HEK293 (cell line): ENCODE results near the gene NUDT13.

ENCODE experiments used
- GFI1B ChIP-seq: fragments of 450-650 bp; formaldehyde crosslinking; IDR thresholded peaks from 2 replicates; pipeline ENCODE4 v1.5.1; 2016; ENCODE audit warnings: missing biosample characterization, missing genetic modification characterization
- KLF9 ChIP-seq: fragments of 450-650 bp; formaldehyde crosslinking; IDR thresholded peaks from 2 replicates; pipeline ENCODE4 v1.5.1; 2016; ENCODE audit warnings: missing biosample characterization, missing genetic modification characterization, low read depth
- MYNN ChIP-seq: fragments of 450-650 bp; formaldehyde crosslinking; IDR thresholded peaks from 2 replicates; pipeline ENCODE4 v1.5.1; 2016; ENCODE audit warnings: missing biosample characterization, missing genetic modification characterization, borderline replicate concordance
- SCRT2 ChIP-seq: fragments of 450-650 bp; formaldehyde crosslinking; IDR thresholded peaks from 2 replicates; pipeline ENCODE4 v1.5.1; 2016; ENCODE audit warnings: missing biosample characterization, missing genetic modification characterization
- SP2 ChIP-seq: fragments of 450-650 bp; formaldehyde crosslinking; IDR thresholded peaks from 2 replicates; pipeline ENCODE4 v1.5.1; 2016; ENCODE audit warnings: missing biosample characterization, missing genetic modification characterization
- TRIM28 ChIP-seq: IDR thresholded peaks from 2 replicates; pipeline ENCODE4 v1.6.1; 2011; ENCODE audit warnings: low read length, control low read depth, borderline replicate concordance
- WT1 ChIP-seq: fragments of 450-650 bp; formaldehyde crosslinking; IDR thresholded peaks from 2 replicates; pipeline ENCODE4 v1.5.1; 2016; ENCODE audit warnings: missing biosample characterization, missing genetic modification characterization
- YY1 ChIP-seq: fragments of 450-650 bp; formaldehyde crosslinking; IDR thresholded peaks from 2 replicates; pipeline ENCODE4 v1.5.1; 2018; ENCODE audit warnings: missing biosample characterization, missing genetic modification characterization
- ZFHX2 ChIP-seq: fragments of 450-650 bp; formaldehyde crosslinking; conservative IDR thresholded peaks from 2 replicates; pipeline ENCODE4 v1.5.1; 2016; ENCODE audit warnings: missing biosample characterization, missing genetic modification characterization
- ZFP37 ChIP-seq: fragments of 450-650 bp; formaldehyde crosslinking; IDR thresholded peaks from 2 replicates; pipeline ENCODE4 v1.5.1; 2016; ENCODE audit warnings: missing biosample characterization, missing genetic modification characterization
- ZFP41 ChIP-seq: fragments of 450-650 bp; formaldehyde crosslinking; IDR thresholded peaks from 2 replicates; pipeline ENCODE4 v1.5.1; 2016; ENCODE audit warnings: missing biosample characterization, missing genetic modification characterization, borderline replicate concordance
- ZNF114 ChIP-seq: fragments of 450-650 bp; formaldehyde crosslinking; IDR thresholded peaks from 2 replicates; pipeline ENCODE4 v1.5.0; 2017; ENCODE audit warnings: missing biosample characterization, missing genetic modification characterization
- ZNF146 ChIP-seq: fragments of 450-650 bp; formaldehyde crosslinking; IDR thresholded peaks from 2 replicates; pipeline ENCODE4 v1.5.1; 2016; ENCODE audit warnings: missing biosample characterization, missing genetic modification characterization
- ZNF202 ChIP-seq: fragments of 450-650 bp; formaldehyde crosslinking; IDR thresholded peaks from 2 replicates; pipeline ENCODE4 v1.5.1; 2016; ENCODE audit warnings: missing biosample characterization, missing genetic modification characterization, borderline replicate concordance
- ZNF292 ChIP-seq: fragments of 450-650 bp; formaldehyde crosslinking; IDR thresholded peaks from 2 replicates; pipeline ENCODE4 v1.5.1; 2016; ENCODE audit warnings: low read depth, missing biosample characterization, missing genetic modification characterization, borderline replicate concordance
- ZNF394 ChIP-seq: fragments of 450-650 bp; formaldehyde crosslinking; IDR thresholded peaks from 2 replicates; pipeline ENCODE4 v1.5.1; 2016; ENCODE audit warnings: missing biosample characterization, missing genetic modification characterization, mild to moderate bottlenecking, moderate library complexity, borderline replicate concordance
- ZNF426 ChIP-seq: fragments of 450-650 bp; formaldehyde crosslinking; IDR thresholded peaks from 2 replicates; pipeline ENCODE4 v1.5.1; 2017; ENCODE audit warnings: missing biosample characterization, missing genetic modification characterization, mild to moderate bottlenecking, inconsistent platforms, moderate library complexity
- ZNF433 ChIP-seq: fragments of 450-650 bp; formaldehyde crosslinking; IDR thresholded peaks from 2 replicates; pipeline ENCODE4 v1.5.1; 2016; ENCODE audit warnings: missing biosample characterization, missing genetic modification characterization, low read depth
- ZNF48 ChIP-seq: fragments of 450-650 bp; formaldehyde crosslinking; IDR thresholded peaks from 2 replicates; pipeline ENCODE4 v1.5.1; 2016; ENCODE audit warnings: missing biosample characterization, missing genetic modification characterization
- ZNF558 ChIP-seq: fragments of 450-650 bp; formaldehyde crosslinking; IDR thresholded peaks from 2 replicates; pipeline ENCODE4 v1.5.1; 2016; ENCODE audit warnings: missing biosample characterization, missing genetic modification characterization
- ZNF560 ChIP-seq: fragments of 450-650 bp; formaldehyde crosslinking; IDR thresholded peaks from 2 replicates; pipeline ENCODE4 v1.5.1; 2017; ENCODE audit warnings: missing biosample characterization, missing genetic modification characterization, borderline replicate concordance
- ZNF621 ChIP-seq: fragments of 450-650 bp; formaldehyde crosslinking; IDR thresholded peaks from 2 replicates; pipeline ENCODE4 v1.5.1; 2017; ENCODE audit warnings: missing biosample characterization, missing genetic modification characterization
- ZNF629 ChIP-seq: fragments of 450-650 bp; formaldehyde crosslinking; IDR thresholded peaks from 2 replicates; pipeline ENCODE4 v1.5.1; 2017; ENCODE audit warnings: missing biosample characterization, missing genetic modification characterization
- ZNF677 ChIP-seq: fragments of 450-650 bp; IDR thresholded peaks from 2 replicates; pipeline ENCODE4 v1.5.0; 2018; ENCODE audit warnings: missing biosample characterization, mild to moderate bottlenecking, missing genetic modification characterization, moderate library complexity
- ZNF76 ChIP-seq: fragments of 450-650 bp; formaldehyde crosslinking; IDR thresholded peaks from 2 replicates; pipeline ENCODE4; 2016; ENCODE audit warnings: low read depth, missing biosample characterization, missing genetic modification characterization, borderline replicate concordance
- ZNF791 ChIP-seq: fragments of 450-650 bp; formaldehyde crosslinking; IDR thresholded peaks from 2 replicates; pipeline ENCODE4 v1.5.1; 2016; ENCODE audit warnings: missing biosample characterization, missing genetic modification characterization
- ZNF830 ChIP-seq: fragments of 450-650 bp; IDR thresholded peaks from 2 replicates; pipeline ENCODE4 v1.5.0; 2018; ENCODE audit warnings: missing biosample characterization, missing genetic modification characterization, low read depth, mild to moderate bottlenecking, moderate library complexity
- ZSCAN30 ChIP-seq: fragments of 450-650 bp; IDR thresholded peaks from 2 replicates; pipeline ENCODE4 v1.5.1; 2018; ENCODE audit warnings: missing biosample characterization, mild to moderate bottlenecking, missing genetic modification characterization, moderate library complexity
- TF ChIP-seq, protein P1 (sequence below): fragments of 450-650 bp; formaldehyde crosslinking; IDR thresholded peaks from 2 replicates; pipeline ENCODE4 v1.5.1; 2016; ENCODE audit warnings: missing biosample characterization, missing genetic modification characterization, low read depth
- TF ChIP-seq, protein P2 (sequence below): sonication (generic); formaldehyde crosslinking; IDR thresholded peaks from 2 replicates; pipeline ENCODE4 v1.8.1; 2022; ENCODE audit warnings: mild to moderate bottlenecking, moderate library complexity, missing genetic modification reagents
- TF ChIP-seq, protein P3 (sequence below): fragments of 450-650 bp; formaldehyde crosslinking; IDR thresholded peaks from 2 replicates; pipeline ENCODE4 v1.5.1; 2016; ENCODE audit warnings: missing biosample characterization, missing genetic modification characterization
- TF ChIP-seq, protein P4 (sequence below): fragments of 450-650 bp; formaldehyde crosslinking; IDR thresholded peaks from 2 replicates; pipeline ENCODE4 v1.5.1; 2016; ENCODE audit warnings: missing biosample characterization, missing genetic modification characterization
- TF ChIP-seq, protein P5 (sequence below): fragments of 450-650 bp; formaldehyde crosslinking; IDR thresholded peaks from 2 replicates; pipeline ENCODE4 v1.5.1; 2016; ENCODE audit warnings: missing biosample characterization, missing genetic modification characterization
- TF ChIP-seq, protein P6 (sequence below): fragments of 450-650 bp; formaldehyde crosslinking; IDR thresholded peaks from 2 replicates; pipeline ENCODE4 v1.5.1; 2016; ENCODE audit warnings: missing biosample characterization, missing genetic modification characterization

NUDT13 gene

DNA sequence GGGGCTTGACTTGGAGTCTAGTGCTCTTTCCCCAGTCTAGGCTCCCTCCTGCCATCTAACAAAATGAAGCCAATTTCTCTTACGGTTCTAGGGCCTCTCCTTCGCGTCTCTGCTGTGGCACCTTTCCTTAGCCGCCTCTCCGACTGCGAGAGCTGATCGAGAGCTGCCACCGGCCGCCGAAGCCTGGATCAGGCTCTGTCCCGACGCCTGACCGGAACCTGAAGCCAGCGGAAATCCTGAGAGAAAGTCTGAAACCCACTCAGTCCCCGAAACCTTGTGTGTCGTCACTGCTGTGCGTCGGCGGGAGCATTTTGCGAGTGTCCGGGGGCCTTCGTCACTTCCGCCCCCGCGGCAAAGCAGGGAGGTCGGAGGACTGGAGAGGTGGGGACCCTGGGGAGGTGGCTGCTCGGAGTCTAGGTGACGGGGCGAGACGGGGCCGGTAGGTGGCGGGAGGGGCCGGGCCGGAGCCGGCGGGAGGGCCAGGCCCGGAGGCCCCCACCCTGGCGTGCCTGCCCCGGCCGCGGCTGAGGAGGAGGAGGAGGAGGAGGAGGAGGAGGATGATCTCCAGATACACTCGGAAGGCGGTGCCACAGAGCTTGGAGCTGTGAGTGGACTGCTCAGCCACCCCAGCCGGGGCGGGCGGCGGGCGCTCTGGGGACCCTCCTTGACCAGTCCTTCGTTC, 57.7 kb downstream of the NUDT13 start, which contains the start of the genes ECD and FAM149B1 (continued):
- TF ChIP-seq WT1 (tag by site-specific recombination) (no peak), ZNF76 (tag by site-specific recombination) (peak; percentile 54; the same call in 1 of the 2 replicates), ZNF146 (tag by site-specific recombination) (no peak), ZNF202 (tag by site-specific recombination) (no peak), KLF9 (tag by site-specific recombination) (peak; percentile 42; the same call in 1 of the 2 replicates), ZNF629 (tag by site-specific recombination) (peak; percentile 99), ZNF292 (tag by site-specific recombination) (no peak), ZNF394 (tag by site-specific recombination) (0 out of 2 replicates have a peak, but pooled peaks have one; percentile 20), ZNF560 (tag by site-specific recombination) (no peak), GFI1B (tag by site-specific recombination) (no peak), TRIM28 (no peak), MYNN (tag by site-specific recombination) (no peak), ZNF426 (tag by site-specific recombination) (no peak), SCRT2 (no peak), YY1 (peak; percentile 50; the same call in 1 of the 2 replicates), SP2 (tag by site-specific recombination) (peak; percentile 88), ZNF791 (tag by site-specific recombination) (no peak), ZNF48 (no peak), ZFHX2 (peak; percentile 90), ZNF677 (tag by site-specific recombination) (no peak), ZFP41 (tag by site-specific recombination) (no peak), ZFP37 (0 out of 2 replicates have a peak, but pooled peaks have one; percentile 37), ZNF433 (tag by site-specific recombination) (no peak), ZNF621 (tag by site-specific recombination) (no peak), ZNF558 (tag by site-specific recombination) (no peak), ZSCAN30 (peak; percentile 87; the same call in 1 of the 2 replicates), ZNF114 (no peak), ZNF830 (no peak)
- TF ChIP-seq, protein P1, sequence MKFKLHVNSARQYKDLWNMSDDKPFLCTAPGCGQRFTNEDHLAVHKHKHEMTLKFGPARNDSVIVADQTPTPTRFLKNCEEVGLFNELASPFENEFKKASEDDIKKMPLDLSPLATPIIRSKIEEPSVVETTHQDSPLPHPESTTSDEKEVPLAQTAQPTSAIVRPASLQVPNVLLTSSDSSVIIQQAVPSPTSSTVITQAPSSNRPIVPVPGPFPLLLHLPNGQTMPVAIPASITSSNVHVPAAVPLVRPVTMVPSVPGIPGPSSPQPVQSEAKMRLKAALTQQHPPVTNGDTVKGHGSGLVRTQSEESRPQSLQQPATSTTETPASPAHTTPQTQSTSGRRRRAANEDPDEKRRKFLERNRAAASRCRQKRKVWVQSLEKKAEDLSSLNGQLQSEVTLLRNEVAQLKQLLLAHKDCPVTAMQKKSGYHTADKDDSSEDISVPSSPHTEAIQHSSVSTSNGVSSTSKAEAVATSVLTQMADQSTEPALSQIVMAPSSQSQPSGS (tag by site-specific recombination), result no peak; the same call in 1 of the 2 replicates
- TF ChIP-seq, protein P2, sequence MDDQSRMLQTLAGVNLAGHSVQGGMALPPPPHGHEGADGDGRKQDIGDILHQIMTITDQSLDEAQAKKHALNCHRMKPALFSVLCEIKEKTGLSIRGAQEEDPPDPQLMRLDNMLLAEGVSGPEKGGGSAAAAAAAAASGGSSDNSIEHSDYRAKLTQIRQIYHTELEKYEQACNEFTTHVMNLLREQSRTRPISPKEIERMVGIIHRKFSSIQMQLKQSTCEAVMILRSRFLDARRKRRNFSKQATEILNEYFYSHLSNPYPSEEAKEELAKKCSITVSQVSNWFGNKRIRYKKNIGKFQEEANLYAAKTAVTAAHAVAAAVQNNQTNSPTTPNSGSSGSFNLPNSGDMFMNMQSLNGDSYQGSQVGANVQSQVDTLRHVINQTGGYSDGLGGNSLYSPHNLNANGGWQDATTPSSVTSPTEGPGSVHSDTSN (CRISPR knock-in tag), result peak; percentile 69; the same call in 1 of the 2 replicates
- TF ChIP-seq, protein P3, sequence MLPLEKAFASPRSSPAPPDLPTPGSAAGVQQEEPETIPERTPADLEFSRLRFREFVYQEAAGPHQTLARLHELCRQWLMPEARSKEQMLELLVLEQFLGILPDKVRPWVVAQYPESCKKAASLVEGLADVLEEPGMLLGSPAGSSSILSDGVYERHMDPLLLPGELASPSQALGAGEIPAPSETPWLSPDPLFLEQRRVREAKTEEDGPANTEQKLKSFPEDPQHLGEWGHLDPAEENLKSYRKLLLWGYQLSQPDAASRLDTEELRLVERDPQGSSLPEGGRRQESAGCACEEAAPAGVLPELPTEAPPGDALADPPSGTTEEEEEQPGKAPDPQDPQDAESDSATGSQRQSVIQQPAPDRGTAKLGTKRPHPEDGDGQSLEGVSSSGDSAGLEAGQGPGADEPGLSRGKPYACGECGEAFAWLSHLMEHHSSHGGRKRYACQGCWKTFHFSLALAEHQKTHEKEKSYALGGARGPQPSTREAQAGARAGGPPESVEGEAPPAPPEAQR (tag by site-specific recombination), result no peak
- TF ChIP-seq, protein P4, sequence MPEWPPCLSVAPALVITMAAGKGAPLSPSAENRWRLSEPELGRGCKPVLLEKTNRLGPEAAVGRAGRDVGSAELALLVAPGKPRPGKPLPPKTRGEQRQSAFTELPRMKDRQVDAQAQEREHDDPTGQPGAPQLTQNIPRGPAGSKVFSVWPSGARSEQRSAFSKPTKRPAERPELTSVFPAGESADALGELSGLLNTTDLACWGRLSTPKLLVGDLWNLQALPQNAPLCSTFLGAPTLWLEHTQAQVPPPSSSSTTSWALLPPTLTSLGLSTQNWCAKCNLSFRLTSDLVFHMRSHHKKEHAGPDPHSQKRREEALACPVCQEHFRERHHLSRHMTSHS (tag by site-specific recombination), result no peak
- TF ChIP-seq, protein P5, sequence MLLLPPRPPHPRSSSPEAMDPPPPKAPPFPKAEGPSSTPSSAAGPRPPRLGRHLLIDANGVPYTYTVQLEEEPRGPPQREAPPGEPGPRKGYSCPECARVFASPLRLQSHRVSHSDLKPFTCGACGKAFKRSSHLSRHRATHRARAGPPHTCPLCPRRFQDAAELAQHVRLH, result peak; percentile 83
- TF ChIP-seq, protein P6, sequence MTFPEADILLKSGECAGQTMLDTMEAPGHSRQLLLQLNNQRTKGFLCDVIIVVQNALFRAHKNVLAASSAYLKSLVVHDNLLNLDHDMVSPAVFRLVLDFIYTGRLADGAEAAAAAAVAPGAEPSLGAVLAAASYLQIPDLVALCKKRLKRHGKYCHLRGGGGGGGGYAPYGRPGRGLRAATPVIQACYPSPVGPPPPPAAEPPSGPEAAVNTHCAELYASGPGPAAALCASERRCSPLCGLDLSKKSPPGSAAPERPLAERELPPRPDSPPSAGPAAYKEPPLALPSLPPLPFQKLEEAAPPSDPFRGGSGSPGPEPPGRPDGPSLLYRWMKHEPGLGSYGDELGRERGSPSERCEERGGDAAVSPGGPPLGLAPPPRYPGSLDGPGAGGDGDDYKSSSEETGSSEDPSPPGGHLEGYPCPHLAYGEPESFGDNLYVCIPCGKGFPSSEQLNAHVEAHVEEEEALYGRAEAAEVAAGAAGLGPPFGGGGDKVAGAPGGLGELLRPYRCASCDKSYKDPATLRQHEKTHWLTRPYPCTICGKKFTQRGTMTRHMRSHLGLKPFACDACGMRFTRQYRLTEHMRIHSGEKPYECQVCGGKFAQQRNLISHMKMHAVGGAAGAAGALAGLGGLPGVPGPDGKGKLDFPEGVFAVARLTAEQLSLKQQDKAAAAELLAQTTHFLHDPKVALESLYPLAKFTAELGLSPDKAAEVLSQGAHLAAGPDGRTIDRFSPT (tag by site-specific recombination), result no peak
